Measurements from ENCODE around the gene SIRPB1.

DNA sequence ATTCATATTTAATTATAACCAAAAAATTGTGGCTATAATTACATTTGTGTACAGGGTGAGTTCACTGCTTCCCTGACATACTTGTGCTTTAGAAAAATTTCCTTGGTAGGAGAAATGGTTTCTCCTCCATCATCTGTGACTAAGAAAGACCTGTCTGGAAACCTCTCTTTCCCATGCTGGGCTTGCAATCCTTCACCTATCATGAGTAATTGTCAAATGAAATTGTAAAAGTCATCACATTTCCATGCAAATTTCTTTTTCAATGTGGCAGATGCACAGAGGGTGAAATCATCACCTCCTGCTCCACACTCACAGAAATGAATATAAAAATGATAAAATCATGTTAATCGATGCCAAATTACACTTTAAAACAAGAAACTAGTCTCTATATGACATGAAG, 1.5 kb upstream of the SIRPB1 start:
- TF ChIP-seq, protein P1, sequence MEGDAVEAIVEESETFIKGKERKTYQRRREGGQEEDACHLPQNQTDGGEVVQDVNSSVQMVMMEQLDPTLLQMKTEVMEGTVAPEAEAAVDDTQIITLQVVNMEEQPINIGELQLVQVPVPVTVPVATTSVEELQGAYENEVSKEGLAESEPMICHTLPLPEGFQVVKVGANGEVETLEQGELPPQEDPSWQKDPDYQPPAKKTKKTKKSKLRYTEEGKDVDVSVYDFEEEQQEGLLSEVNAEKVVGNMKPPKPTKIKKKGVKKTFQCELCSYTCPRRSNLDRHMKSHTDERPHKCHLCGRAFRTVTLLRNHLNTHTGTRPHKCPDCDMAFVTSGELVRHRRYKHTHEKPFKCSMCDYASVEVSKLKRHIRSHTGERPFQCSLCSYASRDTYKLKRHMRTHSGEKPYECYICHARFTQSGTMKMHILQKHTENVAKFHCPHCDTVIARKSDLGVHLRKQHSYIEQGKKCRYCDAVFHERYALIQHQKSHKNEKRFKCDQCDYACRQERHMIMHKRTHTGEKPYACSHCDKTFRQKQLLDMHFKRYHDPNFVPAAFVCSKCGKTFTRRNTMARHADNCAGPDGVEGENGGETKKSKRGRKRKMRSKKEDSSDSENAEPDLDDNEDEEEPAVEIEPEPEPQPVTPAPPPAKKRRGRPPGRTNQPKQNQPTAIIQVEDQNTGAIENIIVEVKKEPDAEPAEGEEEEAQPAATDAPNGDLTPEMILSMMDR (conservative IDR thresholded peaks at IDR 0.05): no peak
- no peak for TF ChIP-seq ZFX (IDR thresholded peaks at IDR 0.05)
